ENCODE data around the gene PCTP.
A peak's percentile ranks its signal among the peaks of the same experiment; 100 is the strongest.

Gene PCTP

DNA sequence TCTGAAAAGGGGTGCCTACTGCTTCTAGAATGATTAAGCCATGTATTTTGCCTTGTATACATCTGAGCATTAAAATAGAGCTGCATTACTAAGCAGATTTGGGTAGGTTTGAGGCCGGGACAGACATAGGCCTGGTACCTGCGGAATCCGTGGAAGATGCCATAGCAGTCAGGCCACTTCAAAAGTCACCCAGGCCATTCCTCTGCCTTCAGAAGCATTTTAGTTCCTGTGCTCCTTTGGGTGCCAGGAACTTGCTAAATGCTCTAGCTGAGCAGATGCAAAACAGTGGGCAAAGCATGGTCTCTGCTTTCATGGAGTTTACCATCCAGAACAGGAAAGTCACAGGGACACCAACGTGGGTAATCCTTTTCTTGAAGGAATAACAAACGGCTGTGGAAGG is 22.5 kb upstream of the PCTP start:
- no peak for DNase-seq

DNA sequence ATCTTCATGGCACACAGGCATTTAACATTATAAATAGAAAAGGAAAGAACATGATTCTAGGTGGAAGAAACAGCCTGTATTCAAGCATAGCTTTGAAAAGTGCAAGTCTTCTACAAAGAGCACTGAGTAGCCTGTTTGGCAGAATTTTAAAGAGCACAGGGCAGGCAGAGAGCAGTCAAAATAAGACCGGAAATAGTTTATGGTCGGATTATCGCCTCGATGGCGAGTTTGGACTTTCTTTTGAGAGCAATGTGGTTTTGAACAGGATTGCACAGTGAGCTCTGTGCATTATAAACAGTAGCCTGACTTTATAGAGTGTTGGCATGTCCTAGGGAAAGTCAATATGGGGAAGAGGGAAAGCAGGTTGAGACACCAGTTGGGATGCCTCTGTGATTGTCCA is 22.0 kb upstream of the PCTP start:
- no peak for DNase-seq

DNA sequence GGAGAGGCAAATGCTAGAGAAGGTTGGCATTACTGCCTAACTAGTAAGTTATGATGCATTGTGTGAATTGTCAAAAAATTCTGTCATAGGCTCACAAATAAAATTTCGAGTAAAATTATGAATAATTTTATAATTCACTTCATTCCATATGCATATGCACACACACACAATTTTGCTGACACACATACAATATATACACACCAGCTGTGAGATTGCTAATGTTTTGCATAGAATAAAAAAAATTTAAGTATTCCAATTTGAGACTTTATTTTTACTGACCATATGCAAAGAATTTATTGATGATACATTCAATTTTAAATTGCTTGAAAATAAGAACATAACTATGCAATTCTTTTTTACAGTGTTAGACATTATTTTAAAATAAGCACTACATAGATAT is 21.4 kb upstream of the PCTP start:
- DNase-seq: no peak

DNA sequence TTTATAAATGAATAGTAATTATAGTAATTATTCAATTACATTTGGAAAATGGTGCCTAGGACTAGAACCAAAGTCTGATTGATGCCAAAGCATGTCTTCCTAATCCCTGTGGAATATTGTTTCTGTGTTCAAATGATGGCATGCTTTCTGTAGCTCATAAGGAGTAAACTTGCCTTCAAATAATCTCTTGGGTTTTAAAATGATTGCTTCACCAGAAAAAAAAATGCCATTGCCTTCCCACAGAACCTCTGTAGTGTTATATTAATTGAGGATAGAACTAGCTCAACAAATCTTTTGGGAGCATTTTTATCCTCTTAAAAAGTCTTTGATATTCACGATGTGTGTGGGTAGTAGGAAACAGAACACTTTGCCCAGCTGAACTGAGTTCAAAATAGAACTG is 20.5 kb upstream of the PCTP start:
- DNase-seq: no peak

DNA sequence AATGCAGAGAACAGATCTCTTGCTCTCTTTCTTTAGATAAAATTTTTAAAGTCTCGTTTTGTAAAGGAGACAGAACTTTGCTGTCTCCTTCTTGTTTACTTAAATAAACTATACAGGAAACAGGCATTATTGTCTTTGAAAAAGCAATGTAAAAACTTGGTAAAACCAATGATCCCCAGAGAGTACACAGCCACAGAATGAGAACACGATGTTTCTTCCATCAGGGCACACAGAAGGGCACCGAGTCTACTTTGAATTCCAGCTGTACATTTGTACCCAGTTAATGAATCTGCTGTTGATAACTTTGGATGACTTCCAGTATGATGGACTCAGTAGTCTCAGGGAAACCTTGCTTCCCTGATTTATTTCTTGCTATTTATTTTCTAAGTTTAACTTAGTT is 20.0 kb upstream of the PCTP start:
- DNase-seq: no peak

DNA sequence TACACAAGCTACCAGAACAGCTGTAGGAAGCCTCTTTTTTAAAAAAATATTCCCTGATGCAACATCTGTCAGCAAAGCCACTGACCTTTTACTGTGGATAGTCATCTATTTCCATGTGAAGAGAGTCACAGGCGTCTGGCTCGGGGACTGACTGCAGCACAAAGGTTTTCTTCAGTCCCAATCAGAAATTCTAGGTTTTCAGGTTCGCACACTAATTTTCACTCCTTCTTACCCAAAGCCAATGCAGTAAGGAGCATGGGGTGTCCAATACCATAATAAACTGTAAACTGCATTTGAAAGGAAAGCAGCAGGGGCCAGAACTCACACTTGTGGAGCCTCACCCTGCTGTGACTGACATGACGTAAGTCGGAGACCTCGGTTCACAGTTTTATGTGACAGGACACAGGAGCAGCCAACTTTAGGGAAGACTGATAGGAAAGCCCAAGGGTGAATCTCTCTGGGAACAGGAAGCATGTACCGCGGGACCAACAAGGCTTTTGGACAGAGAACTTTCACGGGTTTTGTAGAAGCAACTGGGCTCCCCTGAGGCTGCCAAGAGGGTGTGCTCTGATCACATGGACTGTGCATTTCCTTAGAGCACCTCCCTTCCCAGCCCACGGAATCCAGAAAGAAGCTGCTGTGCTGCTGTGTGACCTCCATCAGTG is 19.1 kb upstream of the PCTP start:
- DNase-seq: no peak

DNA sequence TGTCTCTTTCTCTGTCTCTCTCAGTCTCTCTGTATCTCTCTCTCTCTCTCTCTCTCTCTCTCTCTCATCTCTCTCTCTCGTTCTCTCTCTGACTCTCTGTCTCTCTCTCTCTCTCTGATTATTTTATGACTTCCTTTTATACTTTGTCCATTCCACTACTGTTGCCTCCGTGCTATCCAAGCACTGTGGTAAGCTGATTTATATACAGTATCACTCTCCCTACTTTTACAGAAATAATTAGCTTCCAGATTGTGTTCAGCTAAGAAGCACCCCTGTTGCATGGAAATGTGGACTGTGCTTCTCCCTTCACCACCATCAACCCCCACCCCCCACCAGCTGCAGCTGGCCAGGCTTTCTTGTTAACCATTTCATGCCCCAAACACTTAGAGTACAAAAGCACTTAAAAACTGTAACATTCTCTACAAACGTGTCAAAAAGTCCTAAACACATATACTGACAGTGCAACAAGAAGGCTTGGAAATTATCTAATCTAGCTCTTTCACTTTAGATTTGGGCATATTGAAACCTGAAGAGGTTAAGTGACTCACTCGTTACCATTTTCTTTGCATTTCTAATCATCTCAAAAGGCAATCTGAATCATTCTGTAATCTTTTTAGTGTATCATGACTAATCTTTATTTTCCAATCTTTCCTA is 16.6 kb upstream of the PCTP start:
- no peak for DNase-seq

DNA sequence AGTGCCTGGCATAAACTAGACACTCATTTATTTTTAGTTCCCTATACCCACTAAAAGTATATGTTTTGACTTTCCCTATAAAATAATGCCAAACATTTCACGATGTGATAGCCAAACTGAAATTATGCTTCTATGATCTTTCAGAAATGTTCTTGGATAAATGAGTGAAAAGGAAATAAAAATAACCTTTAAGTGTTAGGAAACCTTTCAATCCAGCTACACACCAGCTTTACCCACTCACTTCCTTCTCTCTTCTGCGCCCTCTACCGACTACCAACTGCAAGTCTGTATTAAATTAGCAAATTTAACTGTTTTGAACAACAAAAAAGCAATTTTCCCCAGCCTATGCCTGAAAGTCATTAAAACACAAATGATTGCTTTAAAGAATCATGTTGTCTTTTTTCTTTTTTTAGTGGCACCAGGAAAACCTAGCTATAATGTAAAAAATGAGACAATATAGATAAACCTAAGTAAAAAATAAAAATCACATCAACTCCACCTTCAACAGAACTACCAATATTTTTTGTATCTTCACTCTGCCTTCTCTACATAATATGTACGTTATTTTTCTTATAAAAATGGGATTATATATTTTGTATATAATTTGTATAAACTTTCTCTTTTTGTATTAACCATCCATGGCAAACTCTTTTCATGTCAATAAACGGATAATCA is 15.0 kb upstream of the PCTP start:
- DNase-seq: peak in 1 of 2 experiments; percentile 5

DNA sequence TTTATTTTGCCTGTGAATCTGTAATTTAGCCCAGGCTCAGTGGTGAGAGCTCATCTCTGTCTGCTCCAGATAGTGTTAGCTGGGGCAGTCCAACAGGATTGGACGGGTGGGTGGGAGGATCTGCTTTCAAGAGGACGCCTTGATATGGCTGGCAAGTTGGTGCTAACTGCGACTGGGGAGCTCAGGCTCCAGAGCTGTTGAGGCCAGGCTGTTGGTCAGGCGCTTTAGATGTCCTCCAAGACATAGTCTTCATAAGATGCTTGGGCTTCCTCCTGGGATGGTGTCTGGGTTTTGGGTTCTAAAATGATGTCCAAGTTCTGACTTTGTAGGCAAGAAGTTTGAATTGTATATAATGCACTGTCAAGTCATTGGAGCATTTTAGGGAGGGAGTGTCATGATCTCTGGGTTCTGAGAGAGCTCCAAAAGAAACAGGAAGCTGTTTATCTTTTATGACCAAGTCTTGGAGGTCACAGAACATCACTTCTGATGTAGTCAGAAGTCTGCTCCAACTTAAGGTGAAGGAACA is 12.8 kb upstream of the PCTP start:
- DNase-seq: no peak

DNA sequence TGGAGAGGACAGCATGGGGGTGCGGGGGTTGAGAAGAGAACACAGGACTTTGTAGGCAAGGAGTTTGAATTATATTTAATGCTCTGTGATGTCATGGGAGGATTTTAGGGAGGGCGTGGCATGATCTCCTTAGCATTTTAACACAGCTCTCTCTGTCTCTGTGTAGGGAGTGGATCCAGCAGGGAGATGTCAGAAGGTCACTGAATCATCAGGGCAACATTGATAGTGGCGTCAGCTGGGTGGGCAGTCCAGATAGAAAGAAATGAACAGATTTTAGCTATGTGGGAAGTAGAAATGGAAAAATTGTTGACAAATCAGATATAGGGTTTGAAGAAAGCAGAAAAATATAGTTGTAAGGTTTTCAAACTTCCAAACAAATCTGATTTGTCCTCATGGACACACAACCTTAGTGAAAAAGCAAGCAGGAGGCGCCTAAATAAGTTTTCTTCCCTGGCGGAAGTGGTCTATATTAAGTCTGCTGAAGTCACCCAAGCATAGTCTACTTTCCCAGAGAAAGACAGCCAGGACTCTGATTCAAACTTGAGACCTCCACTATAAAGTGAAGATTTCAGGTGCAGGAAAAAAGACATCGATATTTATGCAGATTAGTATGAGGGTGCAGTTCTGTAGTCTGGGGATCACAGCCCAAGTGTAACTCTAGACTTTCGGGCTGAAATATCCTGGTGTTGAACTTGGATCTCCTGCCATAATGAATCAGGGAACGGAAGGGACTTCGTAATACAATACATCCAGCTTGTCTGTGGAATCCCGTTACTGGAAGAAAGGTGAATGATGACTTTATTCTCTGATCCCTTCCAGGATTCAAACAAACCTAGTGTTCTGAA is 10.1 kb upstream of the PCTP start:
- DNase-seq: no peak

DNA sequence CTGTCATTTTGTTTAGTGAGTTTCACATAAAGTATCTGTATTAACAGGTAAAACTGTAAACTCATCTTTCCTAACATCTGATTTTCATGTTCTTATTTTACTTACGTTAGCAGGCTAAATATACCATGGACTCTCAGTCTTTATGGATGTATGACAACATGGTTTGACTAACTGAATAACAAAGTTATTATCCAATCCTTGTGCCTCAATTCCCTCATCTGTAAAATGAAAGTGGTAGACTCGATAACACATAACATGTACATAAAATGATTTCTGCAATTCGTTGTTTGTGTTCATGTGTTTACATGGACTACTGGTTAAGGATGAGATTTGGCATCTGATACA is 9.5 kb upstream of the PCTP start:
- DNase-seq: no peak

DNA sequence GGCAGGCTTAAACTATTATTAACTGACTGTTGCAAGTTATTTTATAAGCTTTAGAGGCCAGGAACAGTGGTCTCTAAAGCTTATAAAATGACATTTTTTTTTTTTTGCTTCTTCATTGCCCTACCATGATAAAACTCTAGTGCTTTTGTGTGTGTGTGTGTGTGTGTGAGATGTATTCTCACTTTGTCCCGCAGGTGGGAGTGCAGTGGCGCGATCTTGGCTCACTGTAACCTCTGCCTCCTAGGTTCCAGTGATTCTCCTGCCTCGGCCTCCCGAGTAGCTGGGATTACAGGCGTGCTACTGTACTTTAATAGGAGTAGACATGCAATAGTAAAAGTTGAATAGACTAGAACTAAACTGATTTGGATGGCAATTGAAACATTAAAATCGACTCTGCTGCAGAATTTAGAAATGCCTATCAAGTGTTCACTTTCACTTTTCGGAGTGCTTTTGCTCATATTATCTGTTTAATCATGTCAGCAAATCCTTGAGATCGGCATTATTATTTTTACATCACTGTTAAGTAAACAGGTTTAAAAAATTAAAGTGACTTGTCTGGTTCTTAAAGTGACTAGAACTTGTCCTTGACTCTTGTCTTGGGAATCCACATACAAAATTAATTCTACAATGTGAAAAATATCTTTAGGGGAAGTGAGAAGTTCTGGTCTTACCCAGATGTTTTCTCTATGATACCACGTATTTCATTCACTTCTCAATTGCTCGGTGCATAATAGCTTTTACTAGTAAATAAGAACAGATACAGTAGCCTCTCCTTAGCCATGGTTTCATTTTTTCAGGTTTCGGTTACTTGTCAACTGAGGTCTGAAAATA is 8.4 kb upstream of the PCTP start:
- DNase-seq: no peak

DNA sequence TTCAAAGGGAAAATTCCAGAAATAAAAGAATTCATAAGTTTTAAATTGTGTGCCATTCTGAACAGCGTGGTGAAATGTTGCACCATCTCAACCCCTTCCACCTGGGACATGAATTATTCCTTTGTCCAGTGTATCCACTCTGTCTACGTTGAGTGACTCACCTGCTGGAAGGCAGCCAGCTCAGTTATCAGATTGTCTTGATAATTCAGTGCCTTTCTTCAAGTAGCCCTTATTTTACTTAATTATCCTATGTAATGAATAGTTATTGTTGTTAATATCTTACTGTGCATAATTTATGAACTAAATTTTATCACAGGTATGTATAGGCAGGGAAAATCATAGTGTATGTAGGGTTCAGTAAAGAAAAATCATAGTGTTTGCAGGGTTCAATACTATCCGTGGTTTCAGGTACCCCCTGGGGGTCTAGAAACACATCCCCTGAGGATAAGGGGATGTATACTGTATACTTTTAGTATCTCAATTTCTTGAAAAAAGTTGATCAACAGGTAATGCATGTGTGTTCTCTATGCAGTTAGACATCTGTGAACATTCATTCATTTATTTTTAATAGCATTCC is 7.7 kb upstream of the PCTP start:
- no peak for DNase-seq

DNA sequence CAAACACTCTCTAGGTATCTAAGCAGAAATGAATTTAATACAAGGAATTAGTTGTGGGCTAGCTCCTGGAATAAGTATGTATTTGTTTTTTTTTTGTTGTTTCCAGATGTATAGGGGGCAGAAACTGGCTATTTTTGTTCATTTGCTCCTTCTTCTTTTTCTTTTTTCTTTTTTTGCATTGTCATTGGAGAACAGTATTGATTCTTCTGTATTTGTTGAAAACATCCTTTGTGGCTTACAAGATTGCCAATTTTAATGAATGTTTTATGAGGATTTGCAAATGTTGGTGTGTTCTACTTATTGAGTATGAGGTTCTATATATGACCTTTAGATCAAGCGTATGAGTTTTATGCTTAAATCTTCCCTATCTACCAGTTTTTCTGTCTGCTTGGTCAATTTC is 5.6 kb upstream of the PCTP start:
- no peak for DNase-seq

DNA sequence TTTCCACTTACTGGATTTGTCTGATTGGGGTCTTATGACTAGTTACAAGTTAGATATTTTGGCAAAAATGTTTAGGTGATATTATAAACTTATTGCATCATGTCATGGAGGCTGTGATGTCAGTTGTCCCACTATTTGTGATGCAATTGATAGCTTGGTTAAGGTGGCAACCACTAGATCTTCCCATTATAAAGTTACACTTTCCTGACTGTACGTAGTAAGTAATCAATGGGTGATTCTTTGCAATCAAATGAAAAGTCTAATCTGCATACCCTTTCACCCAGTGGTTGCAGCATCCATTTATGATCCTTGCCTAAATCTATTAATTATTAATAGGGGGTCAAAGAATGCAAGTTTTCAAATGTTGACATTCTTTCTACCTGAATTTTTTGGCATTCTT is 4.4 kb upstream of the PCTP start:
- no peak for DNase-seq

DNA sequence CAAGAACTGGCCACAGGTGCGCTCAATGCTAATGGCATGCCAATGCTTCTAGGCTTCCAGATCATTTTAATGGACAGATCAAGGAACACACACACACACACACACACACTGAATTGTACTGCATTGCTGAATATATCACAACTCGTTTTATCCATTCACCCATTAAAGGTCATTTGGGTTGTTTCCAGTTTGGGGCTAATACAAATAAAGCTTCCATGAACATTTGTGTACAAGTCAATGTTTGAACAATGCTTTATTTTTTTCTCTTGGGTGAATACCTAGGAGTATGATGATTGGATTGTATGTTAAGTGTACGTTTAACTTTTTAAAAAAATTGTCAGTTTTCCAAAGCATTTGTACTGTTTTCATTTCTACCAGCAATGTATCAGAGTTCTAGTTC is 3.6 kb upstream of the PCTP start:
- DNase-seq: no peak

DNA sequence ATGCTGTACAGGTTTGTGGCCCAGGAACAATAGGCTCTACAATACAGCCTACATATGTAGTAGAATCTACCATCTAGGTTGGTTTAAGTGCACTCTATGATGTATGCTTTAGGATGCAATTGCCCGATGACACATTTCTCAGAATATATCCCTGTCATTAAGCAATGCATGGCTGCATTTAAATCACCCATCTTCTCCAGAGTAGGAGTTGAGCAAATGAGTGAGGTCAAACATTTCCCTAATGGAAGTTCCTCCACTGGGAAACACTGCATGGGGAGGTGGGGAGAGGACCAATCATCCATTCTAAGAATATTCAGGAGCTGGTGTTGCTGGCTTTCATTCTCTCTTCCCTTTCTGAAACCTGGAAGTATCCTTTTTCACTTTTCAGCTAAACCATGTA is 2.0 kb upstream of the PCTP start:
- no peak for DNase-seq

DNA sequence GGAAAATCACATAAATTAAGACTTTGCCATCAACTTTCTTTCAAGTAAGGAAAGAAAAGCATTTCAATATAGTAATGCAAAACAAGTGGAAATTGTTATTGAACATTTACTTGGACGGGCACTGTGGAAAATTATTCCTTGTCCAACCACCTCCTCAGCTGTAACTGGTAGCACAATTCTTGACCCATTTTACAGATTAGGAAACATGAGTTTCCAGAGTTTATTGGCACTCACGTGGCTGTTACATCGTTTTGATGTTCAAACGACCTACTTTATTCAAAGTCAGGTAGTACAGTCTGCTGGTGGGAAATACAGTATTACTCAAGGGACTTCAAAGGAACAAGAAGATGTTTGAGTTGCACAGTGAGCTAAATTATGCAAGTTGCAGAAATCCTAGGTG is 866 bp upstream of the PCTP start:
- no peak for DNase-seq

DNA sequence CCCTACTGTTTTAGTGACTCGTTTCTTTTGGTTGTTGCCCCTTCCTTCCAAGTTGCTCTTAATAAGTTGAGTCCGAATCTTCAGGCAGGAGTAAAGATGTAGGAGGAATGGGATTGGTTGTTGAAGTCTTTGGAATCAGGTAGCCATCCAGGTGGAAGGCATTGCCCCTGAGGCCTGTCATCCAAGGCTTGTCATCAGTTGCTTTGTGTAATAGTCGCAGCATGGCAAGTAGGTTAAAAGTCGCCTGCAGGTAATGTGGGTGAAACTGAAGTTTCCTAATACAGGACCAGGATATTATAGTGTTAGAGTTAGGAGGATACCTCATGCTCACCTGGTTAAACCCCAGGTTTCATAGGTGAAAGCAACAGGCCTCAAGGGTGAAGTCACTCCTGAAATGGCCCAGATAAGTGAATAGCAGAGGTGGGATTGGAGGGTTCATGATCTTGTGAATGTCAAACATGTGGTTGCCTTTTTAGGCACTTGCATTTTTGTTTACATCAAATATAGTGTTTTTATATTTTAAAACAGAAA is 934 bp downstream of the PCTP start:
- no peak for DNase-seq

DNA sequence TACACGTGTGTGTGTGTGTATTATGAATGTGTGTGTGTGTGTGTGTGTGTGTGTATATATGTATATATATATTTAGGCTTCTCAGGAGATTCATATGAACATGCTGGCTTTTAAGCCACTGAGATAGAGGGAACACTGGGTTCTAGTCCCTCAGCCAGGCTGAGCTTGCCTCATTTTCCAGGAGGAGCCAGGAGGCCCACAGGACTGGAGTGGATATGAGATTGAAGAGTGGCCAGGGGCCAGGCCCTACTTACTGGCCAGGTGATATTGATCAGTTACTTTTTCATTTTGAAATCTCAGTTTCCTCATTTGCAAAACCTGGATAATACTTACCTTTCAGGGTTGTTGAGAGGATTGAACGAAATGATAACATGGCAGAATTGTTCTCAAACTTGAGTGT is 5.8 kb downstream of the PCTP start:
- no peak for DNase-seq

DNA sequence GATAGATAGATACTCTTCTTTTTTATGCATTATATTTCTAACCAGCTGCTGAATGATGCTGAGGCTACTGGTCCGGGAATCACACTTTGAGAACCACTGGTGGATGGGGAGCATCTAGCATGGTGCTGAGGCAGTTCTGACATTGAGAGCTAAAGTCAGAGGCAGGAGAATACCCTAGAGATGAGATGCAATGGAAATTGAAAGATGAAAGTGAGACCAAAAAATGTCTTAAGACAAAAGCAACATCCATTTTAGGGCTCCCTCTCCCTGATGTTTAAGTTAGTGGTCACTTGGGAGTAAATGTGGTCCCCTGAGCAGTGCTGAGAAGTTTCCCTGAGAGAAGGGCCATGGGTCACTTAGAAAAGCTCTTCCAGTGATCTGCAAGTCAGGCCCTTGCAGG is 6.8 kb downstream of the PCTP start:
- no peak for DNase-seq

DNA sequence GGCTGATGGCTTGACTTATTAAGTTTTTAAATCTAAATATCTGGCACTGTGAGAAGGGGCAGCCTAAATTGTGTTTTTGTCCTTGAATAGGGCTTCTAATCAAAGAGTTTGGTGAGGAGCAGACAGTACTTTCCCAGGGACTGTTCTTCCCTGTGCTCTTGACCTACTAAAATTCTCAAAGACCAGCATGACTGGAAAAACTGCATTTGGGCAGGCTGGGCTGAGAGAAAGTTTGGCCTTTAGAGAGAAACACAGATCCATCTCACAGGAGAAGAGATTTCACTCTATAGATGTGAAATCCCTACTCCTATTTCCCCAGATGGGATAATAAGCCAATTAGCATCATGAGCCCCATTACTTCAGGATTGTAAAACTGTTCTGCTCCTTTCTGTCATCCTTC is 7.3 kb downstream of the PCTP start:
- no peak for DNase-seq

Measured in activated CD4-positive, alpha-beta T cell treated with anti-CD3 and anti-CD28 coated beads, Interleukin-2, amount 50 U/mL, for 4 hours (primary cell).